COR-L47 (cell line): ENCODE measurements around the gene PPP4R1.
A peak's percentile ranks its signal among the peaks of the same experiment; 100 is the strongest.
"Not testable (repeated sequence)": the region's sequence is repeated elsewhere in the genome, so short reads cannot be mapped to it uniquely, and the experiment has no call there.

Source experiments
- DNase-seq: peaks from one replicate; lab custom pipeline; 2025; lab: John Stamatoyannopoulos, UW

Gene PPP4R1

DNA sequence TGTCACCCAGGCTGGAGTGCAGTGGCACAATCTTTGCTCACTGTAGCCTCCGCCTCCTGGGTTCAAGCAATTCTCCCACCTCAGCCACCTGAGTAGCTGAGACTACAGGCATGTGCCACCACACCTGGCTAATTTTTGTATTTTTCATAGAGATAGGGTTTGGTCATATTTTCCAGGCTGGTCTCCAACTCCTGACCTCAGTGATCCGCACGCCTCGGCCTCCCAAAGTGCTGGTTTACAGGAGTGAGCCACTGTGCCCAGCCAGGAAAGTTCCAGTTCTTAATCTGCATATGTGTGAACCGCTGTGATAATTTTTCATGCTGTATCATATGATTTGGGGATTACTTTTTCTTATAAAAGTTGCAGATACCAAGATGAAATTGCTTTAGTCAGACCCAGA is 14.6 kb upstream of the PPP4R1 start:
- no peak for DNase-seq

DNA sequence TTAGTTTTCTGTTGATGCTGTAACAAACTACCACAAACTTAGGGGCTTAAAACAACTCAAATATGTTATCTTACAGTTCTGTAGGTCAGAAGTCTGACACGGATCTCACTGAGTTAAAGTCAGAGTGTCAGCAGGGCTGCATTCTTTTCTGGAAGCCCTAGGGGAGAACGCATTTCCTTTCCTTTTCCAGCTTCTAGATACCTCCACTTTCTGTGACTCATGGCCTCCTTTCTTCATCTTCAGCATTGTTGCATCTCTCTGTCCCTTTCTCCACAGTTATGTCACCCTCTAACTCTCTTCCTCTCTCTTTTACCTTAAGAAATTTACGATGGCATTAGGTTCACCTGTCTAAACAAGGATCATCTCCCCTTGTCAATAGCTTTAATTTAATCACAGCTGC is 13.3 kb upstream of the PPP4R1 start:
- no peak for DNase-seq

DNA sequence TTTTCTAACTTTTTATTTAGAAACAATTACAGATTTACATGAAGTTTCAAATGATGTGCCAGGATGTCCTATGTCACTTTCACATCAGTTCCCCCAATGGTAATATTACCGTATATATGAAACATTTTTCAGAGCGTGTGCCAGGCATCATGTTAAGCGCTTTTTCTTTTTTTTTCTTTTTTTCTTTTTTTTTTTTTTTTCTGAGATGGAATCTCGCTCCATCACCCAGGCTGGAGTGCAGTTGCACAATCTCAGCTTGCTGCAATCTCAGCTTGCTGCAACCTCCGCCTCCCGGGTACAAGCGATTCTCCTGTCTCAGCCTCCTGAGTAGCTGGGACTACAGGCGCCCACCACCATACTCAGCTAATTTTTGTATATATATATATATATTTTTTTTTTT is 5.6 kb upstream of the PPP4R1 start:
- DNase-seq, result no peak

DNA sequence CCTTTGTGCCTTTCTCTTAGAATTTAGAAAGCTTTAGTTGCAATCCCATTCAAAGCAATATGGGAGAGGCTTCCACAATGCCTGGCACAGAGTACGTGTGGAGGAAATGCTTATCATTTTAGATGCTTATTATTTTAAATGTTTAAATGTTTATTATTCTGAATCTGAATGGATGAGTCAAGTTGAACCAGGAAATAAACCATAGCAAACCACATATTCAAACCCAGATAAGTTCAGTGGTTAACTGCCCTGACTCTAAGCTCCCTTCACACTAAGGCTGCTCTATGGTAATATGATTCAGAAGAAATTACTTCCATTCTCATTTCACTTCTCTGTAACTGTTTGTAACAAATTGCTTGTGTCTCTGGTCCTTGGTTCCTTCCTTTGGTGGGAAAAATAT is 5.2 kb upstream of the PPP4R1 start:
- no peak for DNase-seq

DNA sequence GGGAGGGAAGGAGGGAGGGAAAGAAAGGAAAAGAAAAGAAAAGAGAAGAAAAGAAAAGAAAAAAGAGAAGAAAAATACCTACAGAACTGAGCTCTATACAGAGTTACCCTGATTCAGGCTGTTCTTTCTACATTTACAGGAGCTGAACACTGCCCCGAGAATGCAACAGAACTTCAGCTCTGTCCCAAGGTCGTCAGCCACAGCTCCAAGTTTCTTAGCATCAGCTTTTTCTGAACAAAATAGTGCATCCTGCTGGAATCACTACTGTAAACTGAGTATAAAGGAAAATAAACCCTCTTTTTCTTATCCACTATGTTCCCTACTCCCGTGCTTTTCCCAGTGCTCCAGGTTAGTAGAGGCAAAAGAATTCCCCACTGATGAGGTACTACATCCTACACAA is 4.7 kb upstream of the PPP4R1 start:
- no peak for DNase-seq

DNA sequence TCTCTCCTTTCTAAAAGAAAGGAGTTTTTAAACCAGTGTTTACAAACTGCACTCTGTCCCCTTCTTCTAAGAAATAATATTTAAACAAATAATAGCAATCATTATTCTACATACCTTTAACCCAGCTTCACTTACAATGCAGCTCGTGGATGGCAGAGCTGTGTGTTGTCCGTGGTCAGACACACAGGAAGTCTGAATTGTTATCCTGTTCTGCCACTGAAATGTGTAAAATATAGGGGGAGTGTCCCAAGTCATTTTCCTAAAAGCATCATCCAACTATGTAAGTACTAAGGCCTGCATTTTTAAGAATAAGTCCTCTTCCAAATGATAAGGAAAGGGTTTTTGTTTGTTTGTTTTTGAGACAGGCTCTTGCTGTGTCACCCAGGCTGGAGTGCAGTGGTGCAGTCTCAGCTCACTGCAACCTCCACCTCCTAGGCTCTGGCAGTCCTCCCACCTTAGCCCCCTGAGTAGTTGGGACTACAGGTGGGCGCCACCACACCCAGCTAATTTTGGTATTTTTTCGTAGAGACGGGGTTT is 2.7 kb upstream of the PPP4R1 start:
- DNase-seq, result no peak

DNA sequence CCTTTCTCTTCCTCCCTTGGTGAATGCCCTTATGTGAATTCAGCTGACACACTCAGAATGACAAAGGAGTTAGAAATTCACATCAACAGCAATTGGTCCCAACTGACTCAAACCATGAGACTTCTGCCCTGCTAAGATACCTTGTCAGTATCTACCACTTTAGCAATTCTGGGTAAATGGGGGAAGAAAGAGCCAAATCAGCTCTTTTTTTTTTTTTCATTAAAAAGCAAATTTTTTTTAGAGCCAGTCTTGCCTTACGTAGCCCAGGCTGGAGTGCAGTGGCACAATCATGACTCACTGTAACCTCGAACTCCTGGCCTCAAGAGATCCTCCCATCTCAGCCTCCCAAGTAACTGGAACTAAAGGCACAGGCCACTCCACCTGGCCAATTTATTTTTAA is 1.7 kb upstream of the PPP4R1 start:
- DNase-seq, result no peak

DNA sequence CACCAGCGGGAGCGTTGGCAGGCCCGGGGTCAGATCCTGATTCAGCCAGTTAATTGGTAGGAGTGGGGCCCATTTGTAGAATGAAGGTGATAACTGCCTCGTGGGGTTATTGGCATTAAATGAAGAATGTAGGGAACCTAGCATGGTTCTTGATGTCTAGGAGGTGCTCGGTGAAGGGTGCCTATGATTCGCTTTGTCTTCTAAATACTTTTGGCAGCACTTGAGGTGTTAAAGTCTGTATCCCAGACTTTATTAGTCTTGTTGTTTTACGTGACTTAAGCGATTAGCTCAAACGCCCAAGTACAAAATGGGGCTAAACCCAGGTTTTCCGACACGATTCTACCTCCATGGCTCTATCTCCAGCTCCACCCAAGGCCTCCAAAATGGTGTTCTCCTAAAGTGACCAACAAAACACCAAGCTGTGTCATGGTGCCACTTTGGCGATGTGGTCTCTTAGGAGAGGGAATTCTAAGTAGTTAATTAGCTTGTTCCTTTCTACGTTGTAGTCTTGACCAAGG is 980 bp upstream of the PPP4R1 start:
- no peak for DNase-seq

DNA sequence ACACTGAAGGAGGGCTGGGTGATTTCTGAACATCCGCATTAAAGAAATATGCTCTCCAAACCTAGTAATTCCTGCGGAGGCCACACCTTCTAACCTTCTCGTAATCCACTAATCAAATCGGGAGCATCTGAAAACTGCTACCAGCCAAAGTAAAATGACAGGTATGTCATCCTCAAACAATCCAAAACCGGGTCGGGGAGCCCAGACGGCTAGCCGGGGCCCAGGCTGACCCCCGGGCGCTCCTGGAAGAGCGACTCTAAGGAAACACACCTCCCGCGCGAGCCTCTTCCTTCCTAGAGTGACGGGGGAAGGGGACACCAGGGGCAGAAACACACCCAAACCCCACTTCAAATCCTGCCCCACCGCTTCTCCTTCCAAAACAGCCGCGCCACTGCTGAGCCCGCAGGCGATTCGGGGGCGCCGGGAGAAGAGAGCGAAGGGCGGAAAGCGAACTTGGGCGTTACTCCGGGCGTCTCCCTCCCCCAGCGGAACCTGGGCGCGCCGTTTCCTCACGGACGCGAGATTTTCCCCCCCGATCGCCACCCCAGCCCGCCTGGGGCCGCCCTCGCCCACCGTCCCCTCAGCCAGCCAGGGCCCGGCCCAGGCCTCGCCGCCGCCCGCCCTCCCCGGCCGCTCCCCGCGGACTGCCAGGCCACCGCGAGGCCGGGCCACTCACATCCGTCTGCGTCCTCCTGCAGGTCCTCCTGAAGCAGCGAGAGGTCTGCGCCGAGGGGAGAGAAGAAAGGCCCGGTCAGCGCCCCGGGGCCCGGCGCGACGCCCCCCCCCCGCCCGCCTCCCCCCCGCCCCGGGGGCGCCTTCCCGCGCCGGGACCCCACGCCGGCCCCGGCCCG is 584 bp downstream of the PPP4R1 start:
- DNase-seq, result peak; percentile 60

DNA sequence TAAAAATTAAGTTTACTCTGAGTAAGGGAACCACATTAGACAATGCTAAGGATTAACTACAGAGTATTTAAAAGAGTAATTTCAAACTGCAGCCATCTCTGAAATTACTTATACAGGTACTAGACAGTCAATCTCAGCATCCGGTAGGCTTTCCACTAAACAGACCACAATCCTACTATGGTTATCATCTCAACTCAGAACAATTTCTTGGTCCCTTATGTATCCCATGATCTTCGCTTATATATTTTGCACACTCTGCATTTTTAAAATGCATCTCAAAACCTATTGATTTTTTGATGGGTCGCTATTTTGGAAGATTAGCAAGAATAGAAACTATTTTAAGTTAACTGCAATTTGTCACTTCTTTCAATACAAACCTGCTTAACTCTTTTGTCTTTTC is 1.4 kb downstream of the PPP4R1 start:
- no peak for DNase-seq

DNA sequence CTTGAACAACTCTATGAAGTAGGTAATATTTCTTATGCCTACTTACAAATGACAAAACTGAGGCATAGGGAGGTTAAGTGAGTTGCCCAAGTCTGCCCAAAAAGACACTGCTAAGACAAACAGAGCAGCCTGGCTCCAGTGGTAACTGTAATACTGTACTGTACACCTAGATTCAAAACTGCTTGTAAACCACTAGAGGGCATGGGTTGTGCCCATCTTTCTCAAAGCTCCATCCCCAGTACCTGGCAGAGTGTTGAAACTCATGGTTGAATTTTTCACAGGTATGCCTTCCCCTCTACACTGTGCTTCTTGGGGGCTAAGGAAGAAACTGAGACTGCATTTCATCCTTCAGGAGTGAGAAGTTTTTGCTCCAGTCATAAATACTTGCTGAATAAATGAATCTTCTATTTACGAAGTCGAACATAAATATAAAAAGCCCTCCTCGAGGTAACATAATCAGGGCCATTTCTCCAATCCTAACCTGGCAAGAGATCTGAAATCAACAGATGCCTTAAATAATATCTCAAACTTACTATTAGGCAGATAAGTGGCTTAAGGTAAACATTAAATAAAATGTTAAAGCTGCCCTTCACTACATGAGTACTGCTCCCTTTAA is 2.0 kb downstream of the PPP4R1 start:
- DNase-seq, result peak; percentile 66

DNA sequence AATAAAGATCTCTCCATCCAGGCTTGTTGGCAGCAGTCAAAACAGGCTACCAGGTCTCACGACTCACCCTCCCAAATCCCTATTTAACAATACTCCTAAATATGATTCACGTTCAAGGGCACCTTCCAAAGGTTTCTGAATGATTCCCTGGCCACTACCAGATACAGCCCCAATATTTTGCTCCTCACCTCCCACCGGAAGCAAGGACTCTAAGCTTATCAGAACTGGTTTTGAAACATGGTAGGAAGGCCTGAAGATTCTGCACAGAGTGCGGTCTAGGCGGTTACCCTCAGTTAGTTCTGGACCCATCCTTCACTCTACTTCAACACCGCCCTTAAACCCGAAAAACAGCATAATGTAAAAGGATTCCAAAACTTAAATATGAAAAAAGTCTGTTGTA is 5.2 kb downstream of the PPP4R1 start:
- no peak for DNase-seq

DNA sequence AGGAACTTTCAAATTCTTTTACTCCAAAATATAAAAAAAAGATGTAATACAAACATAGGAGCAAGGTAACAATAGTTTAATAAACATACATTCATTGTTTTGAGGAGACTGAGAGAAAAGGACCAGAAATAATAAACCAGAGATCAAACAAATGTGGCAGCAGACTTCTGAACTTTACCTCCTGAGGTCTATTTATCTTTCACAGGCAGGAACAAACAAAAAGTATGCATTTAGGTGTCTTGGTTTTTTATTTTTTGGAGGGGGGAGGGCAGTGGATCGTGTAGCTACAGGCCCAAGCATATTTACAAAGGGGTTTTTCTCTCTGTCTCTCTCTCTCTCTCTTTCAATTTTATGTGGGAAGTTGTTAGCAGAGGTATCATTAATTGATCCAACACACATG is 5.6 kb downstream of the PPP4R1 start:
- DNase-seq, result no peak

DNA sequence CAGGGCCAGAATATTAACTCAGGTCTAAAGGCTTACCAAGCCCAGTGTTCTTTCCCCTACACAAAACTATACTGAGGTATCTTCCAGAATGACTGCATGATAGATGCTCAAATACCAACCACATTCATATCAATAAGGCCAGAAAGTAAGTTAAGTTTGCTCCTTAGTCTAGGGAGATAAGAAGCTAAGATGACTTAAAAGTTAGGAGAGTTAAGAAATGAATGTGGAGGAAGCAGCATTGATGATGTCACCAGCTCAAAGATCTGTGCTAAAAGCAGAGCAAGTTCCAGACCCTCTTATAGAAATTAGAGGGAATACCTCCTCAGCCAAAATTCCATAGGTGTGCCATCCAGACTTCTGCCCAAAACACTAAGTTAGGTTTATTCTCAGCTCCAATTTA is 6.1 kb downstream of the PPP4R1 start:
- no peak for DNase-seq

DNA sequence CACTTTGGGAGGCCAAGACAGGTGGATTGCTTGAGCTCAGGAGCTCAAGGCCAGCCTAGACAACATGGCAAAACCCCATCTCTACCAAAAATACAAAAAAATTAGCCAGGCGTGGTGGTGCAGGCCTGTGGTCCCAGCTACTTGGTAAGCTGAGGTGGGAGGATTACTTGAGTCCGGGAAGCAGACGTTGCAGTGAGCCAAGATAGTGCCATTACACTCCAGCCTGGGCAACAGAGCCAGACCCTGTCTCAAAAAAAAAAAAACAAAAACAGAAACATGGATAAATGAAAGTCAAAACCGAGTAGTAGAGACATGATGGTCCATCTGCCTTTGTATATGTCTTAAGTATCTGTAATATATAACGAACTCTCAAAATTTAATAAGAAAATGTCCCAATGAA is 7.2 kb downstream of the PPP4R1 start:
- not testable (repeated sequence) for DNase-seq

DNA sequence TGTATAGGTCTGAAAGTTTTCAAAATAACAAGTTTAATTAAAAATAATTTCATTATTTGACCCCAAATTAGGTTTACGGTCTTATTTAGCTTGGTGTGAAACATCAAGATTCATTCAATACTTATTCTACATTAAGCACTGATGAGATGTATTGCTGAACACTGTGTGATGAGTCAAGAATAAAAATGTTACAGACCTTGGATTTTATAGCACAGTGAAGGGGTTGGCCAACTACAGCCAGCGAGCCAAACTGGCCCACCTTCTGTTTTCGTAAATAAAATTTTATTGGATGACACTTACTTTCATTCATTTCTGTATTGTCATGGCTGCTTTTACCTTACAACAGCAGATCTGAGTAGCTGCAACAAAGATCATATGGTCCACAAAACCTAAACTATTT is 8.3 kb downstream of the PPP4R1 start:
- DNase-seq, result no peak

DNA sequence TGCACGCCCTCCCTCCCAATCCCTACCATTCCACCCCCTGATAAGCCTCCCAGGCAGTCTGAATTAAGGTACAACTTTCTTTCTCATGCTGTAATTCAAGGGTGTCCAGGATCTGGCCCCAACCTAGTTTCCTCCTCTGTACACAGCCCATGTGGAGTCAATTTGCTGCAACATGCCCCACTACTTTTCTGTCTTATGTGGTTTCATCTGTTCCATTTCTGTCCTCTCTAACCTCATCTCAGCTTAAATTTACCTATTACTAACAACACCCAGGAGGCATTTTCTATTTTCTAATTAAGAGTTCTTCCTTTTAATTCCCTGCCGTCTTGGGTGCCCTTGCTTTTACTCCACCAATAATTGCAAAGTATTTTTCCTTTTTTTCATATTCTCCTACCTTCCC is 10.0 kb downstream of the PPP4R1 start:
- no peak for DNase-seq

DNA sequence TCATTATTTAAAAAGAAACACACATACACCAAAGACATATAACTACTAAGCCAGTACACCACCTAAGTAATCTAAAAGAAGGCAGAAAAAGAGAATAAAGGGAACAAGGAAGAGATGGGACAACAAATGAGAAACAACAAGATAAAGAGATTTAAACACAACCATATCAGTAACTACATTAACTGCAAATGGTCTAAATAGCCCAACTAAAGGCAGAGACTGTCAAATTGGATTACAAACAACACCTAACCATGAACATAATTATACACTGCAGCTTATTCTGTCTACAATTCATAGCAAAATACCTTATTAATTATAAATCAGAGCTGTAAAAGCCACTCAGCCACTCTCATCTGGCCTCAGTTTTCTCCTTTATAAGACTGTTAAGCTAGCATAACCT is 15.0 kb downstream of the PPP4R1 start:
- DNase-seq, result no peak

DNA sequence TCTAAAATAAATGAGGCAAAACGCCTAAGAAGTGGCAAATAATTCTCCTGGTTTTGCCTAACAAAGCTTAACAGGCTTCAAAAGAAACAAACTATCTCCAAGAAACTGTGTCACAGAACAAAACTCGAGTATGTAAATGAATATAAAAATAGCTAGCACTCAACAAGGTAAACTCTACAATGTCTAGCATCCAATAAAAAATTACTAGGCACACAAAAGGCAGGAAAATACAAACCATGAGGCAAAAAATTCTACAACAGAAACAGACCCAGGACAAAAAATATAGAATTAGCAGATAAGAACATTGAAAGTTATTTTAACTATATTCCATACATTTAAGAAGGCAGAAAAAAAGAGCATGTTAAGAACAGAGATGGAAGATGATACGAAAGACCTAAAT is 16.8 kb downstream of the PPP4R1 start:
- DNase-seq, result no peak

DNA sequence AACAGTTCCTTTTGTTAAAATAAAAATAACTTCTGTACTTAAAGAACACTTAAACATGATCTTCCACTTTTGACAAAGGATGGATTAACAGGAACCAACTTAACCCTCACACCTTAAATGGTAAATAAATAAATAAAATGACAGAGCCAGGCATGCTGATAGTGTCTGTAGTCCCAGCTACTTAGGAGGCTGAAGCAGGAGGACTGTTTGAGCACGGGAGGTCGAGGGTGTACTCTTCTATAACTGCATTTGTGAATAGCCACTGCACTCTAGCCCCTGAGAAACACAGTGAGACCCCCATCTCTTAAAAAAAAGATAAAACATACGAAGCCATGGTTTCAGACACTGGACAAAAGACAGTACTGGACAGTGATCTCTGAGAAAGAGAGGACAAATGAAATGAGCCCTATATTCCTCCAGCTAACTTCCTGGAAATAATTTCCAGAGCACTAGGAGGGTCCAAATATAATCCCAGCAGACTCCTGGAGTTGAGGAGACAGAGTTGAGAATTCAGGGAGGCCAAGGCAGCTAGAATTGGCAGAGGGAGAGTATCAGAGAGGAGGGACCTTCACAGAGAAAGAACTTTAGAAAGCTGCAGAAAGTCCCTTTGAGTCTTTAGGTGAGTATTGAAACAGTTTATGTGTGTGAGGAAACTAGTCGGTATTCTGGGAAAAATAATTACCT is 17.4 kb downstream of the PPP4R1 start:
- DNase-seq, result no peak

DNA sequence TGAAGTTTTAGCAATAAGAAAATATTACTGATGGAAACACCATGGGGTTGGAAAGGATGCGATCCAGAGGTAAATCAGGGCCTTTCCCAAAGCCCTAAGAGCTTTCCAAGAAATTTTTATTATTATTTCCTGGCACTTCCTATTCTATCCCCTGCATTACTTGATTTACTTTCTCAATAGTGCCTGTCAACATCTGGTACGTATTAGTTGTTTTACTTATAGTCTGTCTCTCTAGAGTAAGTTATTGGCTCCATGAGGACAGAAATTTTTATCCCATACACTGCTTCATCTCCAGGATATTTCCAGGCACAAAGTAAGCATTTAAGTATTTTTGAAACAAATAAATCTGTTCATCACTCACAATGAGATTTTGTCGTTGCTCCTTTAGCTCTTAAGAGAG is 18.1 kb downstream of the PPP4R1 start:
- DNase-seq, result no peak

DNA sequence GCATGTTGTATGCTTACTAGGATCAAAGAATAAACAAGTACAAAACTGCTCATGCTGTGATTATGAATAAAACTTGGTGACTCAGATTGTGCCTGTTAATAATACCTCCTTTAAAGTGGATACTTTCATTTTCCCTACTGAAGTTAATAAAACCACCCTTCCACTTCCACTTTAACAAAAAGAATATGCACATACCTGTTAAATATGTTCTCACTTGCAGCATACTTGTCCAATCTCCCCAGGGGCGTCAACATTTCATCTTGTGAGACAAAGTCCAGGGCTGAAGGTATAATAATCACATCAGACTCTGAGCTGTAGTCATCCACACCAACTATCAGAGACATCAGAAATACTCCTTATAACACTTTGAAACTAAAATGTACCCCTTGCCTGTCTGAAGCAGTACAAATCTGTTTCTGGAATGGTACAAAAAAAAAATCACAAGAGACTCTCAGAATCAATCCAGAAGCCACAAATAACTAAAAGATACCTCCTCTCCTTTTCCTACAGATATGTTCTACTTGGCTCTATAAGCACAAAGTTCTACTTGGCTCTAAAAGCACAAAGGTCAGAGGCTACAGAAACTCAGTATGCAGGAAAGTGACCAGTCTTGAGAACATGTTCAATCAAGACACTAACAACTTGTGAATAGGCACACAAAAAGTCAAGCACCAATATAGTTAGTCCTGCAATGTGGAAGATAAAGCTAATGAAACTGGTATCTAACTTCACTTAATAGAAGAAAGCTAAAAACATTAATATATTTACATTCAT is 19.3 kb downstream of the PPP4R1 start:
- no peak for DNase-seq
